Transverse colon (tissue), 4 donors: Measurements from ENCODE around the gene PLXDC2. TPM values are rescaled to one million over a fixed set of nuclear protein-coding genes. Genes with fewer than 3 reads are reported as not detected.
"Not testable (repeated sequence)": the region's sequence is repeated elsewhere in the genome, so short reads cannot be mapped to it uniquely, and the experiment has no call there.

Experiments
- DNase-seq: peaks from one replicate; pipeline ENCODE4 v3.0.0-alpha.2; 2019
- H3K27ac ChIP-seq, 4 donors: fragments of 200-600 bp; sonication (generic); 2 replicates each; pipeline ENCODE4 v1.5.1; 2016 to 2018; ENCODE audit warnings: inconsistent platforms in 4 of 4
- H3K27me3 ChIP-seq: fragments of 200-600 bp; sonication (generic); 2 replicates; pipeline ENCODE4 v1.5.1; 2017; ENCODE audit warnings: inconsistent platforms
- H3K36me3 ChIP-seq, 4 donors: fragments of 200-600 bp; sonication (generic); 2 replicates each; pipeline ENCODE4 v1.5.1; 2017 to 2019; ENCODE audit warnings: inconsistent platforms in 4 of 4
- H3K4me1 ChIP-seq, 4 donors: fragments of 200-600 bp; sonication (generic); 2 replicates each; pipeline ENCODE4 v1.5.1; 2017 to 2020; ENCODE audit warnings: inconsistent platforms in 4 of 4
- H3K4me3 ChIP-seq, 4 donors: fragments of 200-600 bp; sonication (generic); 1 replicate in 1 of 4; 2 replicates in 3 of 4; pipeline versions ENCODE4 v1.5.1 to v1.6.1; 2017 to 2019; ENCODE audit warnings: inconsistent platforms in 4 of 4
- H3K9me3 ChIP-seq, 2 donors: fragments of 200-600 bp; sonication (generic); 2 replicates each; pipeline ENCODE4 v1.5.1; 2017 to 2019; ENCODE audit warnings: inconsistent platforms in 2 of 2
- EP300 ChIP-seq: sonication (generic); formaldehyde crosslinking; IDR thresholded peaks from one replicate; pipeline ENCODE4 v1.6.1; 2017; ENCODE audit warnings: antibody characterized with exemption, low read depth
- POLR2A ChIP-seq: fragments of 450-650 bp; IDR thresholded peaks from one replicate; pipeline ENCODE4 v1.6.1; 2016; ENCODE audit warnings: antibody characterized with exemption, mild to moderate bottlenecking, moderate library complexity
- POLR2AphosphoS5 ChIP-seq, 3 donors: sonication (generic); formaldehyde crosslinking; IDR thresholded peaks; one replicate each; pipeline ENCODE4 v1.6.1; 2016; ENCODE audit warnings: antibody characterized with exemption in 3 of 3
- WGBS, 2 donors: methylation state at CpG; one replicate each; pipeline ENCODE4 v1.1.5; 2018; ENCODE audit warnings: low coverage in 1 of 2; 5-methylcytosine and 5-hydroxymethylcytosine counted together
- in situ Hi-C, 4 donors: fragments of 200-750 bp; cut with MboI; loops; one replicate each; pipeline versions ENCODE4 v1.15.0 to v1.15.1; 2017; ENCODE audit warnings: low sequenced_read_pairs in 3 of 4, low pct_ligation_motif_present in 1 of 4, low pct_unique_long_range_greater_than_20kb in 1 of 4
- intact Hi-C: fragments of 100-400 bp; cut with DNase I; formaldehyde crosslinking; loops from one replicate; pipeline ENCODE4 v1.15.1; 2023; ENCODE audit warnings: low total_unique reads
- total RNA-seq, 4 donors: library from RNA; depleted of rRNA; stranded (reverse); fragments of >200 nt; gene quantifications; one replicate each; pipeline ENCODE4 v1.1.0, GENCODE V29; 2016
- TF ChIP-seq, protein P1 (sequence below), 5 experiments: fragments of 200-600 bp in 3 of 5; fragments of 450-650 bp in 2 of 5; sonication (generic) in 3 of 5; IDR thresholded peaks; 1 replicate in 2 of 5; 2 replicates in 3 of 5; pipeline ENCODE4 v1.5.1; 2016 to 2017; ENCODE audit warnings: antibody characterized with exemption in 5 of 5, inconsistent platforms in 3 of 5, mild to moderate bottlenecking in 2 of 5, moderate library complexity in 1 of 5

The PLXDC2 gene
- total RNA-seq, 4 donors from 2014 or later, result 12.0 to 32.2 (median 20.3) TPM

- Histone ChIP-seq H3K9me3 (no peaks in the 10 kb centered on the region), H3K27me3 (no peaks in the 10 kb centered on the region), H3K4me1 (peaks cover 0 to 5% (median 0%) of the 10 kb centered on the region in 4 donors), H3K27ac (no peak overlapping the region), H3K4me3 (no peak overlapping the region), H3K36me3 (no peaks in the 10 kb centered on the region)
- no peak for TF ChIP-seq POLR2A
- no peak for TF ChIP-seq EP300
- TF ChIP-seq, protein P1, sequence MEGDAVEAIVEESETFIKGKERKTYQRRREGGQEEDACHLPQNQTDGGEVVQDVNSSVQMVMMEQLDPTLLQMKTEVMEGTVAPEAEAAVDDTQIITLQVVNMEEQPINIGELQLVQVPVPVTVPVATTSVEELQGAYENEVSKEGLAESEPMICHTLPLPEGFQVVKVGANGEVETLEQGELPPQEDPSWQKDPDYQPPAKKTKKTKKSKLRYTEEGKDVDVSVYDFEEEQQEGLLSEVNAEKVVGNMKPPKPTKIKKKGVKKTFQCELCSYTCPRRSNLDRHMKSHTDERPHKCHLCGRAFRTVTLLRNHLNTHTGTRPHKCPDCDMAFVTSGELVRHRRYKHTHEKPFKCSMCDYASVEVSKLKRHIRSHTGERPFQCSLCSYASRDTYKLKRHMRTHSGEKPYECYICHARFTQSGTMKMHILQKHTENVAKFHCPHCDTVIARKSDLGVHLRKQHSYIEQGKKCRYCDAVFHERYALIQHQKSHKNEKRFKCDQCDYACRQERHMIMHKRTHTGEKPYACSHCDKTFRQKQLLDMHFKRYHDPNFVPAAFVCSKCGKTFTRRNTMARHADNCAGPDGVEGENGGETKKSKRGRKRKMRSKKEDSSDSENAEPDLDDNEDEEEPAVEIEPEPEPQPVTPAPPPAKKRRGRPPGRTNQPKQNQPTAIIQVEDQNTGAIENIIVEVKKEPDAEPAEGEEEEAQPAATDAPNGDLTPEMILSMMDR (IDR thresholded peaks at IDR 0.05), result no peak
- TF ChIP-seq POLR2AphosphoS5 (IDR thresholded peaks at IDR 0.05), result no peak
- 87 to 93% methylated on average over 3 of the region's 3 CpGs for WGBS, 2 donors
- intact Hi-C loops (no loop called here), in situ Hi-C loops (no loop called here)
- DNase-seq, result no peak
Observed at GRCh38 chr10:20029523-20029922, 213.3 kb downstream of the PLXDC2 start.

DNA sequence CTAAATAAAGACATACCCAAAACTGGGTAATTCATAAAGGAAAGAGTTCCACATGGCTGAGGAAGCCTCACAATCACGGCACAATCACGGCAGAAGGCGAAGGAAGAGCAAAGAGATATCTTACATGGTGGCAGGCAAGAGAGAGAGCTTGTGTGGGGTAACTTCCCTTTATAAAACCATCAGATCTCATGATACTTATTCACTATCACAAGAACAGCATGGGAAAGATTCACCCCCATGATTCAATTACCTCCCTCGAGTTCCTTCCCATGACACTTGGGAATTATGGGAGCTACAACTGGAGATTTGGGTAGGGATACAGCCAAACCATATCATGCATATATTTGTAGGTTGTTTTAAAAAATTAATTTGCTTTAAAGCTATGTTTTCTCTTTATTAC is 217.2 kb downstream of the PLXDC2 start:
- Histone ChIP-seq H3K4me3 (no peak overlapping the region), H3K9me3 (no peaks in the 10 kb centered on the region), H3K4me1 (peaks cover 0 to 5% (median 0%) of the 10 kb centered on the region in 4 donors), H3K36me3 (no peaks in the 10 kb centered on the region), H3K27me3 (no peaks in the 10 kb centered on the region), H3K27ac (no peak overlapping the region)
- no peak for DNase-seq
- WGBS, 2 donors, result 91 to 93% methylated on average over 4 of the region's 4 CpGs
- in situ Hi-C loops (no loop called here), intact Hi-C loops (no loop called here)
- TF ChIP-seq POLR2A, result no peak
- TF ChIP-seq, protein P1 (IDR thresholded peaks at IDR 0.05), result no peak
- TF ChIP-seq POLR2AphosphoS5 (IDR thresholded peaks at IDR 0.05), result no peak
- TF ChIP-seq EP300, result no peak

DNA sequence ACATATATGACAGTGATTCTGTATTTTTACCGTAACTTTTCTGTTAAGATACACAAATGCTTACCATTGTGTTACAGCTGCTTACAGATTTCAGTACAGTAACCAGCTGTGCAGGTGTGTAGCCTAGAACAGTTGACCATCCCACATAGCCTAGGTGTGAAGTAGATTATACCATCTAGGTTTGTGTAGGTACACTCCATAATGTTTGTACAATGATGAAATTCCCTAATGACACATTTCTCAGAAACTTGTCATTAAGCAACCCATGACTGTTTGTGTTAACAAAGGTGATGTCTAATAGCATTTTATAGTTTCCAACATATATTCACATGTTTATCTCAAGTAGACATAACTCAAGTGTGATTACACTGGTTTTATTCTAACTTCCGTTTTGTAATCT is 218.5 kb downstream of the PLXDC2 start:
- no peaks in the 10 kb centered on the region for H3K36me3 ChIP-seq
- no peak overlapping the region for H3K4me3 ChIP-seq
- no peaks in the 10 kb centered on the region for H3K9me3 ChIP-seq
- no peaks in the 10 kb centered on the region for H3K27me3 ChIP-seq
- H3K4me1 ChIP-seq, result peaks cover 0 to 5% (median 0%) of the 10 kb centered on the region in 4 donors
- TF ChIP-seq, protein P1 (IDR thresholded peaks at IDR 0.05), result no peak
- TF ChIP-seq POLR2A (no peak), POLR2AphosphoS5 (IDR thresholded peaks at IDR 0.05) (no peak), EP300 (no peak)
- H3K27ac ChIP-seq, result no peak overlapping the region
- in situ Hi-C loops (no loop called here), intact Hi-C loops (no loop called here)
- WGBS, 2 donors, result 79 to 100% methylated on average over 1 to 2 of the region's 2 CpGs
- no peak for DNase-seq

DNA sequence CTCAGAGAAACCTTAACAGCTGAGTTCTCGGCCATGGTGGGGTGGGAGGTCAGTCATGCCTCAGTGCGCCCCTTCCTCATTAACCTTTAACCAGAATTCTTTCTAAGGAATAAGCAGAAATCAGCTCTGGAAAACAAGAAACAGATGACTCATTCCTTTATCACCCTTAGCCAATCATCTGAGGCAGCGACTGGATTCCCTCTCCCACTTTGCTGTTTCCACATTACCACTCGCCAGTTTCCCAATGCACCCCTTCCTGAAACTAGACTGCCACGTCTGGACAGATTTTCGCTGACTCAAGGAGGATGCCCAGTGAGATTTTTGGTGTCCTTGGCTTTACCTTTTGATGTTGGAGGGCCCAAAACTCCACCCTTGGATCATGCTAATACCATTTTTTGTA is 223.8 kb downstream of the PLXDC2 start:
- no peak for TF ChIP-seq POLR2A
- Histone ChIP-seq H3K9me3 (no peaks in the 10 kb centered on the region), H3K4me1 (no peaks in the 10 kb centered on the region), H3K27ac (no peak overlapping the region), H3K36me3 (no peaks in the 10 kb centered on the region), H3K4me3 (no peak overlapping the region), H3K27me3 (no peaks in the 10 kb centered on the region)
- WGBS, 2 donors, result 81 to 85% methylated on average over 6 of the region's 6 CpGs
- intact Hi-C loops, result no loop called here
- in situ Hi-C loops, result no loop called here
- DNase-seq, result no peak

DNA sequence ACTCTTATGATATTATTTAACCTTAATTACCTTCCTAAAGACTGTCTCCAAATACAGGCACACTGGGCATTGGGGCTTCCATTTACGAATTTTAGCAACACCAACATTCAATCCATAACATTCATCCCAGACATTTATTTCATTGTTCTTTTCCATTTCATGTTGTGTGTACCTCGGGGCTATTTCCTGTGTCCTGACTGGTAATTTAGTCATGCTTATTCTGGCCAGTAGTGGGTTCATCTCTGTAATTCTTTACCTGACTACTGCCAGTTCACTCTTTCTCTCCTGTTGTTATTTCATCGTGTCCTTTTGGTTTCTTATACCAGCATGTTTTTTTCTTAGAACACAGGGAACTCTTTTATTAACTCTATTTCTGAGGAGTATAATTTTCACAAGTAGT is 225.7 kb downstream of the PLXDC2 start:
- in situ Hi-C loops, result no loop called here
- H3K4me3 ChIP-seq, result no peak overlapping the region
- no peaks in the 10 kb centered on the region for H3K4me1 ChIP-seq
- H3K9me3 ChIP-seq, result no peaks in the 10 kb centered on the region
- DNase-seq, result no peak
- H3K27me3 ChIP-seq, result no peaks in the 10 kb centered on the region
- TF ChIP-seq, protein P1 (IDR thresholded peaks at IDR 0.05), result no peak
- TF ChIP-seq POLR2A (no peak), POLR2AphosphoS5 (IDR thresholded peaks at IDR 0.05) (no peak), EP300 (no peak)
- no peak overlapping the region for H3K27ac ChIP-seq
- intact Hi-C loops, result no loop called here
- WGBS, 2 donors, result 72 to 73% methylated on average over 3 of the region's 3 CpGs
- H3K36me3 ChIP-seq, result no peaks in the 10 kb centered on the region

- H3K27ac ChIP-seq, H3K36me3 ChIP-seq, H3K9me3 ChIP-seq, DNase-seq, intact Hi-C loops, in situ Hi-C loops, H3K4me1 ChIP-seq, H3K4me3 ChIP-seq, H3K27me3 ChIP-seq: not testable (repeated sequence)
- 88 to 92% methylated on average over 2 to 5 of the region's 5 CpGs for WGBS, 2 donors
Observed at GRCh38 chr10:20045100-20045499, 228.9 kb downstream of the PLXDC2 start.
